ENCODE measurements around the gene WLS.
A peak's percentile ranks its signal among the peaks of the same experiment; 100 is the strongest.
"Not testable (repeated sequence)": the region's sequence is repeated elsewhere in the genome, so short reads cannot be mapped to it uniquely, and the experiment has no call there.

WLS gene

DNA sequence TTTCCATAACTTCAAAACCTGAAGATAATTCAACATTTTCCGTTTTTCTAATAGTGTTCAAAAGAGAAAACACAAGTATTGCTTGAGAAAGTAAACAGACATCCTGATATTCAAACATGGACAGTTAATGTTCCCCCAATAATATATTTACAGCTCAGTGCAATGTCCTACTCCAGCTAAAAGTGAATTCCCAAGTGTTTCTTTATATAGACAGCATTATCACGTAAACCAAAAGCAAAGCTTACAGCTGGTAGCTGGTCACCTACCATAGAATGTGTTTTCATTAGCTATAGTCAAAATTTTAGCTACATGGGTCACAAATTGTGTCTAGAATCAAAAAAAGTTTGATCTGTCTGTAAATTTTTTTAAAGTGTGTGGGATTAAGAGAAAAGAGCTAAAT is 34.9 kb downstream of the WLS start:
- peak; percentile 62 for DNase-seq

DNA sequence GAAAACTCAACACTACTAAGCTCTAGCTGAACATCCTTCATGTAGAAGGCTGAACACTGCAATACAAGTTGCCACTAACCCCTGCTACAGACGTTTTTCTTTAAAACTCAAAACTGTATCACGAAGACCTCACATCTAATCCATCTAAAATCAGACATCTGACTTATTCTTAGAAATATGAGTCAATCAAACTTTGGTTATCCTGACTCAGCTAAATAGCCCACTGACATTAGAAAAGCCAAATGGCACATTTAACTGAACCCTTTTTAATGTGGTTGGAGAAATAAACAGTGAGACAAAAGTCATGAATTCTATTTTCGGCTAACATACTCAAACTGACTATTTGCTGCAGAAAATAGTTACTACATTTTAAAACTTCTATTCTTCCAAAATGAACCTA is 35.6 kb downstream of the WLS start:
- no peak for DNase-seq

DNA sequence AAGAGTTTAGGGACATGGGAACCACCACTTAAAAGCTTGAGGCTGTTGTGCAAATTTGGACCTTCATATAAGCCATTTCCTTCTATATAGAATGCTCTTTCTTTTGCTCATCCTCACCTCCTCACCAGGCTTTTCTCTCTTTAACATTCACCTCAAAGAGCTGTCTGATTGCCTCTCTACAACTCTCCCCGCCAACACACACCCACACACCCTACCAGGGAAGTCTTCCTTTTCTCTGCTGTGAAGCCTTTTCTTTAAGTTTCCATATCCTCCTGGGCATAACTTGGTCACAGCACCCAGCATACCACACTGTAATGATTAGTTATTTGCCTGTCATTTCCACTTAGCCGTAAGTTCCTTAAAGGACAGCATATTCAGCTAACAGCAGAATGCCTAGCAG is 40.6 kb downstream of the WLS start:
- DNase-seq = no peak

DNA sequence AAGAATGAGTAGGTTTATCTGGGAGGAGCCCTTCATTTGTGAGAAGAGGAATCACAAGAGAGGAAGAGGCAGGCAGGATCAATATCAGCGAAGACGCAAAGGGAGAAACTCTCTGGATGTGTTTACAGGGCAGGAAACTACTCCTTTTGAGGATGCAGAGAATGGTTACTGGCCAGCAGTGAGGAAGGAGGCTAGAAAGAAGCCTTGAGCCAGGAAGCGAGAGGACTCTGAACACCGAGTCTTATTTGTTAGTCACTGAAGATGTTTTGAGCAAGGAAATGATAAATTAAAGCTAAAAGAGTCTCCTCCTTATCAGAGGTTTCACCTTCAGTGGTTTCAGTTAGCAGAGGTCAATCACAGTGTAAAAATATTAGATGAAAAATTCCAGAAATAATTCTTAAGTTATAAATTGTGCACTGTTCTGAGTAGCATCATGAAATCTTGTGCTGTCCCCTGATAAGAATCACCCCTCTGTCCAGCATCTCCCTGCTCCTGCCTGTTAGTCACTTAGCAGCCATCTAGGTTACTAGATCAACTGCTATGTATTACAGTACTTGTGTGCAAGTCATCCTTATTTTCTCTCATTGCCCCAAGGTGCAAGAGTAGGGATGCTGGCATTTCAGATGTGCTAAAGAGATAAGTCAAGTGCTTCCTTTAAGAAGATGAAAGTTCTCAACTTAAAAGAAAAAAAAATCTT is 43.5 kb downstream of the WLS start:
- DNase-seq = no peak

DNA sequence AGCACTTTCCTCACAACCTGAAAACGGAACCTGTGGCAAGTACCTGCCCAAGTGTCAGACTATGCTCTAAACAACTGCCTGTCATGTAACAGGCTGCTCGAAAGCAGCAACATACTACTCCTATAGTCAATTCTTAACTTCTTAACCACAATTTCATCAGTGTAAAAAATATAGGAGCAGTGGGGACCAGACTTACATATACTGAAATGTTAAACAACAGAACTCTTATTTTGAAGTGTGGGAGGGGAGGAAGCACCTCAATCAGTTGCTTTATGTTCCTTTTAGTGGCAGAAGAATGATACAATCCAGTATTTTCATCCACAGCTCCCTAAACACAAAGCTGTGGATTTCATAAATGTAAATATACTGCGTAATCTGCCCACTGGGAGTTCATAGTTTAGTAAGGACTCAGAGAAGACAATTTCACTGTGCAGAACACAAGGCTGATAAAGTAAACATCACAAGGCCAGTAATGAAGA is 44.2 kb downstream of the WLS start:
- DNase-seq = no peak

DNA sequence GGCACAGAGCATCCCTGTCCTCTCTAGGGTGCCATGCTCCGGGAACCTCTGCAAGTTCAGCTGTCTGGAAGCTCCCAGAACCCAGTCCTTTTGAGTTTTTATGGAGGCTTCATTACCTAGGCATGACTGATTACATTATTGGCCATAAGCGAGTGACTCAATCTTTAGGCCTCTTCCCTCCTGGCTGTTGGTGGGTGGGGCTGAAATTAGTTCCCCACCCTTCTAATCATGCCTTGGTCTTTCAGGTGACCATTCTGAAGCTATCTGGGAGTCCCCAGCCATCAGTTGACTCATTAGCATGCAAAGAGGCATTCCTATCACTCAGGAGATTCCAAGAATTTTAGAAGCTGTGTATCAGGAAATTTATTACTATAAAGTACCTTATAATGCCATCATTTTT is 46.6 kb downstream of the WLS start:
- no peak for DNase-seq

DNA sequence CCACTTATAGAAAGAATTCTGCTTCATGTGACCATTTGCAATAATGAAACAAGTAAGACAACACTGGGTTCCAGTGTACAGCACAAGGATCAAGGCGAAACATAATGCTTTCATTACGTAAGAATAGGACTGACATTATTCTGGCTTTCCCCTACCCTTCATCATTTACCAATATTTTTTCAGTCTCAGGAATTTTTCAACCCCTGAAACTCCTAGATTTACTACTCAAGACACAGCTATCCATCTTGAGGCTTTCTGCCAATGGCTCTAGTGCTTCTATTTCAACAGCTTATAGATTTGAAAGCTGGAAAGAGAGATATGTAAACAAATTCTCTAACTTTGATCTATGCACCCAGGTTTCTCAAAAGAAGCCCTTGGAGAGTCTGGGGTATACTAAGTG is 48.4 kb downstream of the WLS start:
- no peak for DNase-seq

DNA sequence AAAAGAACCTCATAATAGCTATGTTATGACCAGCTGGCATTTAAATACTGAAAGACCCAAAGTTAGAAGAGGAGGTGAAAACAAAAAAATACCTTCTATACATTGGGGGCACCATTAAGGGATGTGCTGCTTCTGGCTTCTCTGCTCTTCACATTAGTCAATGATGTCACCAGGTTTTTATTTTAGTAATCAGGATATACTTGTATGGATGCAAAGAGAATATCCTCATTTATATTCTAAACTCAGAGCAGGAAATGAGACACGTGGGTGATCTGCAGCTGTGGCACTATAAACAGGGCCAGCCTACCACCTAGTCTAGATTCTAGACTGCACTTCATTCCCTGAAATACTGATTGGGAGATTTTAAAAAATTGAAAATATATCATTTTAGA is 51.2 kb downstream of the WLS start:
- DNase-seq = no peak

DNA sequence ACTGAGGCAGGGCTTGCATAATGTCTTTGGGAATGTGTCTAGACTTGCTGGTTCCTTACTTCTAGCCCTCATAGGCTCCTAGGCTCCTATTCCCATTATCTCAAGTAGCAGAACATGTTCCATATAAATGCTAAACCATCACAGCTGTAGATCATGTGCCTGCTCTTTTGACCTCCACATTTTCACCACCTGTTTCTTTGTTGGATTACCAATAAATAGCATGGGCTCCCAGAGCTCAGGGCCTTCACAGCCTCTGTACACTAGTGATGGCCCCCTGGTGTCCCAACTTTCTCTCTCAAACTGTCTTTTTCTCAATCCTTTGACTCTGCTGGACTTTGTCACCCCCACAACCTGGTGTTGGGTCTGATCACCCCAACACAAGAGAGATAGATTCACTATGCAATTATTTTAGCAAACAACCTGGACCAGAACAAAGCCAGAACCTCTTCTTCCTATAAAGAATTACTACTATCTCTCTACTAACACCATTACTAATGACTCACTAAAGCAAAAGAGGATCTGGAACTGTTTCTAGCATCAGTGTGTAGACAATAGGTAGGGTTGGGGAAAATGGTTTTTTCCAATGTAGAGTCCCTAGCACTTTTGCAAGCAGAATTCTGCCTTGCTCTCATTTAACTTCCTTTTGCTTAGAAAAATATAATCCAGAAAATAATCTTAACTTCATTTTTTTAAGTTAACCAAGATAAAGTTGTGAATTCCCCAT is 51.7 kb downstream of the WLS start:
- DNase-seq = no peak

DNA sequence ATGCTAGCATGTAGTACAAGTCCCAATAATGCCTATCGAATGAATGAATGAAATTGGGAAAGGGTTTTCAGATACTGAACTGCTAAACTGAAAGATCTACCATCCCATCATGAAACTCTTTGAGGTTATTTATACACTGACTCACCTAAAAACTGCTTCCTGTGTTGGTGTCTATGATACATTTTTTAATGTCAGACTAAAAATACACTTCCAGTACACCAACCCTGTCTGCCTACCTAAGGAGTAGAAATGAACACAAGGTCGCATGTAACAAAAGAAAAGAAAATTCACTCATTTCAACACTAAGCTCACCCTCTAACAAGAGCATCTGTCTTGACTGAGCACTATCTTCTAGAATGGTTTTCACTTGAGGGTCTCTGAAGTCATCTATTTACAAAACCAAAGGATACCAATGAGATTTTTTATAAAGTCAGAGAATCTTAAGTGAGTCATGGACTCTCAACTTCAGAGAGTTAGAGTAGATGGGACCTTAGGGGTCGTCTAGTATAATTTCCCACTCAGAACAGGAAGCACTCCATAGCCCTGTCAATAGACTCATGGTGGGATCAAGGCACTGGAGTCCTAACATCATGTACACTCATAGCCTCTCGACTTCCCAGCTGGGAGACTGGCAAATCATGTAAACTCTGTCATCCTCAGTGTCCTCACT is 53.4 kb downstream of the WLS start:
- no peak for DNase-seq

DNA sequence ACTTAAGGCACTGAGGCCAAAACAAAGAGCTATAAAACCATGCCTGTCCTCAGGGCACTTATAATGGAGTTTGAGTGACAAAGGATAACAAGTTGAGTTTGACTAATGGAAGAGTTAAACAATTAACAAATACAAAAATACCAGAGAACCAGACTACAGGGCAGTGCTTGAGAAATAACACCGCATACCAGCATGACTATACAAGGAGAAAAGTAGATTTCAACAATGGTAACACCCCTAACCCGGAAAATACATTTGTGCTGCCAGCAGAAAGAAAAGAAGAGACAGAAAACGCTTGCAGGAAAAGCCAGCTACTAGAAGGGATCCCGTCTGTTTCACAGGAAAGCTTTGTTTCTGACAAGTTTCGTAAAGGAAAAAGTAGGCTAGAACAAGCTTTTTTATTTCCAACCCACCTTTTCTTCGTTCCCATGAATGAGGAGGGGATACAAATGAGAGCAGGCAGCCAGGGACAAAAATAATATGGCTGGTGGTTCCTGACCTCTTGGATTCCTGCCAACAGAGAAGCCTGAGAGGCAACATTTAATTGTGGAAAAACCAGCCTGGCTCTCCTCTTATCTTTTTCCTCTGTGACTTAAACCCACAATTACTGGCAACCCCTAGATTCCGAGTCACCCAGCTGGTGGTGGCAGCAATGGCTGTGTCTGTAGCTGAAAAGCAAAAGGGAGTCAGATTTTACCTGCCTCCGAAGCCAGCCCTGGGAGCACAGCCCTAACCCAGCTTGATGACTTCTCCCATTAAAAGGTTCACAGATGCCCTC is 56.5 kb downstream of the WLS start:
- DNase-seq = peak; percentile 58

DNA sequence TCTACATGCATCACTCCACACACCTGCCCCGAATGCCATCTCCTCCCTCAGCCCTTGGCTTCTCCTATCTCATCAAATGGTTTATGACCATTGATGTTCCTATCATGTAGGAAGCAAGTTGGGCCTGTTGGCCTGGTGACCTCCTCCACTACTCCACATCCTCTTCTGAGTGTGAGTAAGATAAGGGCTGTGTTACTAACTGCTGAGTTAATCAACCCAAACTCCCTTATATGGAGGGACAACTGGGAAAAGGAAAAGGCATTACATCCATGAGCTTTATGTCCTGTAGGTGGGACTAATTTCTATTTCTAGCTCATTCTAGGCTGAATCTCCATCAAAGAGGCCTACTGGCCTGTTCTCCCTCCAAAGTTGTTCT is 57.6 kb downstream of the WLS start:
- DNase-seq = no peak

DNA sequence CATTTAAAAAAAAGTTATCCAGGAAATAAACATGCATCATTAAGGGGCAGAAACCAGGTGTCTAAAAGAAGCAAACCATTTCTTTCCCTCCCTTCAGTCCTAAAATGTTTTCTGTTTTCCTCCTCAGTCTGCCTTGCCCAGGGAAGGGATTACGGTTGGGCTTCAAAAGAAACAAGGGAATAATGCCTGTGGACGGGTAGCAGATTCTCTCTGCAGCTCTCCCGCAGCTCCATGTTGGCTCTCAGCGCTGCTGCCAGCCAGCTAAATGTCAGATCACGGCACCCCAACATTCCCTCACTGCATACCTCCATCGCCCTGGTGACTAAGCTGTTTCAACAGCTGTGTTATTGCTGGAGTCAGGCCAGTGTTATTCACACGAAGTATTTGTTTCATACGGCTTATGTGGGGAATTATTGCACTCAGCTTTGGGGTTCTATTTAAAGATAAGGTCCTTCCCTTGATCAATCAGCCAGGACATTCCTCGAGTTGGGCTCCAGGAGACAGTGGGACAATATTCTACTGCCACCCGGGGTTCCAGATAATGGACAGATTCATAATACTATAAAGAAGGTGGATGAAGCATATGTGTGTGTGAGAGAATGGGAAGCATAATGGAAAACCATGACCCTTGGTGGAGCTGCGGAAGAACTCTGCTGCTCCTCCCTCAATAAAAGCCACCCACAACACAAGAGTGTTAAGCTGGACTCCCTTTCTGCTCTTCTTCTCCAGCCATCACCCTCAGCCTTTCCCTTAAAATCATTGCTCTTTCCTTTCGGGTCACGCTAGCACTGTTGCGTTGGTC is 58.2 kb downstream of the WLS start:
- DNase-seq = peak; percentile 5

DNA sequence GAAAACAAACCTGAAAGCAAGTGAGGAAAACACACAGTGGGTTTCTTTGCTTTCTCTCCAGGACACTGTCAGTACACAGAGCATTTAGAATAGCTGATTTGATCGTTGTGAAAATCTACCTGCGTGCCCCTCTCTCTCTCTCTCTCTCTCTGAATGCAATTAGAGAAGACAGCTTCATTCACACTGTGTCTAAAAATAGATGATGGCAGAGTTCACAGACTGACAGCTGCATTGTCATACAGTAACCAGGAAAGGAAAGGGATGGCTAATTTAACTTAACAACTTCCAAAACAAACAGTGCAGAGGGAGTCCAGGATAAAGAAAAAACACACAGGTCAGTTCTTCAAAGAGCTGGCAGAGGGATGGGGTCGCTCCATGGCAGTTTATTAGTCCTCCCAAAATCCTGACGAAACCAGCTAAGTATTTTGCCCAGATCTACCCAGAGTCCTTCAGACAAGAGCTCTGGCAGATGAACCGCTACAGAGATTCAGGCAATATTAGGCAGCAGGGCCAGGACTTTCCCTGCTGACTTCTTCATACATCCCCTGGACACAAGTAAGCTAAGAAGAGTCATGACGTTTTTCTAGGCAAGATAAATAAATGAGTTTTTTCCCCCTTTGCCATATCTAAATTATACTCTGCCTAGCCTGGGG is 58.9 kb downstream of the WLS start:
- peak; percentile 10 for DNase-seq

DNA sequence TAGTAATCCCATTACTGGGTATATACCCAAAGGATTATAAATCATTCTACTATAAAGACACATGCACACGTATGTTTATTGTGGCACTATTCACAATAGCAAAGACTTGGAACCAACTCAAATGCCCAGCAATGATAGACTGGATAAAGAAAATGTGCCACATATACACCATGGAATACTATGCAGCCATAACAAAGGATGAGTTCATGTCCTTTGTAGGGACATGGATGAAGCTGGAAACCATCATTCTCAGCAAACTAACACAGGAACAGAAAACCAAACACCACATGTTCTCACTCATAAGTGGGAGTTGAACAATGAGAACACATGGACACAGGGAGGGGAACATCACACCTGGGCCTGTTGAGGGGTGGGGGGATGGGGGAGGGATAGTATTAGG is 60.5 kb downstream of the WLS start:
- DNase-seq = not testable (repeated sequence)

DNA sequence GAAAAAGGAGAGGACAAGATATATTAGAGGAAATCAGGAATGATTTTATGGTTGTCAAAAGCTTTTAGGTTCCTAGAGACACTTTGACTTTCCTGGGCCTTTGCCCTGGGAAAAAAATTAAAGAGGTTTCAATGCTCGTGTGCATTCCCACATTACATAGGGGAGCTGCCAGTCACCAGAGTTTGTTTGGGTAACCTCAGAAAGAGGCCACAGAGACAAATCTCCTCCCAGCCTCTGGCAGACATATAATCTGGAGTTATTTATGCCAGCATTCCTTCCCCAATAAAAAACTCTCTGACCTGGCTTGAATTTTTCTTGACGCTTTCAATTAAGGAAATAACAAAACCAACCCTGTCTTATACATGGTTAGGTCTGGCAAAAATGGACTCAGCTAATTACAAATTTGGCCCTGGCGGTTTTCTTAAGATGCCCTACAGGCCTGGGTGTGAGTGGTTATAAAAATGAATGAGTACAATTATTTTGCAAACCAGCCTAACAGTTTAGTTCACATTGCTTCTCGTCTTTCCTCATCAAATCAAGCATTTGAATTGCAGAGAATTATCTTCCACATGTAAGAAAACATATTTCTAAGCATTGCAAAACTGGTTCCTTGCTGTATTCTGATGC is 63.7 kb downstream of the WLS start:
- DNase-seq = no peak

DNA sequence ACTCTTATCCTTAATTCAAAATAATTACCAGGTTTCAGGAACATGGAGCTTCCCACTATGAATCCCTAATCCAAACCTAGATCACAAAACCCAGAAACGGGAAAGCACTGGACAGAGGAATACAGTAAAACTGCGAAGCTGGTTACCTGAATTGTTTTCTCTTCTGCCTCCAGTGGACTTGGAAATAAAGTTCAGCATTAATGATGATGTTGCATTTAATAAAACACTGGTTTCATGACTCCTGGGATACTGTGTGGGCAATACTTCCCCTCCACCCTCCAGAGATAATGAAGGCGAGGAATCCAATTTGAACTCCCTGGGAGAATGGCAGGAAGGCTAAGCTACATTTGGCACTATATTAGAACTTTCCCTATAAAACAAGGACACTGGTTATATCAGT is 65.1 kb downstream of the WLS start:
- no peak for DNase-seq

DNA sequence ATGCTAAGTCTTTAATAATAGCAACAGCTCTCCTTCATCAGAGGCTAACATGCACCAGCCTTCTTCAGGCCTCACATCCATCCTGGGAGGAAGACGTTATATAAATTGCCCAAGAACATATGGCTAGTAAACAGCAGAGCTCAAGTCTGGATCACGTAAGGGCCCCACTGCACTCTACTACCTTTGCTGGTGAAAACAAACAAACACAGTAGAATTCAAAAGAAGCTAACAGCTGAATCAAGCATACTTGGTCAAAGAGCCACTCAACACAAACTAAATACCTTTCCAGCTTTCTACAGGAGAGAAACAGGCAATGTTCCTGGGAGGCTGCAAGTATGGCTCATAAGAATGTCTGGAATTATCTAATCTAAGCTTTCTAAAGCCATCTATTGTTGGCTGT is 66.0 kb downstream of the WLS start:
- DNase-seq = no peak

DNA sequence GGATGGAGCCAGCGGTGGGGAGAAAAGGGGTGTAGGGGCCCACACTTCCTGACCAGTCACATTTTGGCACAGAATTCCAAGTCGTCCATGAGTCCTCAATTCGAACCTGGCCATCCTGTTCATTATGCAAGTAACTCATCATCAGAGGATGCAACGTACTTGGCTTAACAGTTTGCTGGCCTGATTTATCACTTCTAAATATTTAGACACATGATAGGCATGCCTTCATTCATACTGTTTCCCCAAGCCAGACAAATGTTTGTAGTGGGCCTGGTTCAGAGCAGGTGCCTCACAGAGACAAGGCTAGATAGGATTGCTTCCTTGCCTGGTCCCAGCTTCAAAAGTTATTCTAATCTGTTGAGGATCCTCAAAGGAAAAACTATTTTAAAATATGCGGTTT is 66.7 kb downstream of the WLS start:
- no peak for DNase-seq

DNA sequence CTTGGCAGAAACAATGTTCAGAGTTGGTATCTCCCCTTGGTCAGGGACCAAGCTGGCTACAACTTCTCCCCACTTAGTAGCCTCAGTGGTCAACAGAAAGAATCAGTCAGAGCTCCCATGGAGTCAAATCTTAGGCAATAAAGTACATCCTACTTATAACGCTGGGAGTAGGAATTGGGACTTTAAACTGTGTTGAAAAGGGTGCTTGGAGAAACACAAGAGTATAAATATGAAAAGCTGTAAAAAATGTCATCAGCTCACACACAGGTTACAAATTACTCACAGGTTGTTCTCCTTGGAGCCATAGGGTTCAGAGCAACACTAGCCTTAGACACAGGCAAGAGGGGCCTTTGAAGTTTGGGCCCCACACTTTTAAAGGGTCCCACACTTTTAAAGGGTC is 67.4 kb downstream of the WLS start:
- no peak for DNase-seq

DNA sequence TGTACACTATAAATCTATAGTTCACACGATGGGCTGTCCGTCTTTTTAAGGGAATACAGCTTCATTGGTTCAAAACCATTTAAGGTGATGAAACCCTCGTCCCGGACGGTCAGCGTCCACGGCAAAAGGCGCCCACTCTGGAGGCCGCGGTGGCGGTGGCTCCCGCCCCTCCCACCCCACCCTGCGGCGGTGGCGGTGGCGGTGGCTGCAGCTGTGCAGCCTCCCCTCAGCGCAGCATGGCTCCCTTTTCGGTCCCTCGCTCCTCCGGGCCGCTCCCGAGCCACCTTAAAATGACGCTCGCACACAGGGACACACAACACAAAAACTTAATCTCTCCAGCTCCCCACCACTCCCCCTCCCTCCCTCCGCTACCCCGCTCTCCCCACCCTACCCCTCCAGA is 69.1 kb downstream of the WLS start:
- DNase-seq = no peak

DNA sequence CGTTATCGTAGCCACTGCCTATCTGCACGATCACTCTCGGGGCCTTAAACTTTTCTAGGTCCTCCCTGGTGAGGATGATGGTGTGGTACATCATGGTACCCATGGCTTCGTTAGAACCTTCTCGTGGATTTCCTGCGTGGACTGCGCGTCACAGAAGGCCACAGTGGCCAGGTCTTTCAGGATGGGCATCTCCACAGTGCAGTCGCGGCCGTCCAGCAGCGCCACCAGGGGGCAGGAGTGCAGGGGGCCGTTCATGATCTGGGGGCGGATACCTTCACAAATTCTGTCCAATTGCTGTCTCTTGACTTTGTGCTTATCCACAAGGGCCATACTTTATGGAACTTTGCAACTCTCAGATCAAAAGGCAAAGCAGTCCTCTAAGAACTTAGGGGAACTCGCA is 69.6 kb downstream of the WLS start:
- DNase-seq = no peak
